HG03139 (cell line): ENCODE data around the gene NPHP4.
"Not testable (repeated sequence)": the region's sequence is repeated elsewhere in the genome, so short reads cannot be mapped to it uniquely, and the experiment has no call there.

Source experiments
- ATAC-seq: cut with Tn5 transposase; IDR thresholded peaks from one replicate; pipeline ENCODE4 v1.9.1; 2021; ENCODE audit not compliant: unreplicated experiment

Gene NPHP4

GRCh38 chr1:5936621-5937372 lies 55.4 kb downstream of the NPHP4 start:
- no peak for ATAC-seq

GRCh38 chr1:5936126-5936525 lies 56.1 kb downstream of the NPHP4 start:
- no peak for ATAC-seq

GRCh38 chr1:5935026-5935425 lies 57.2 kb downstream of the NPHP4 start:
- no peak for ATAC-seq

- no peak for ATAC-seq
Observed at GRCh38 chr1:5934058-5934884, 58.0 kb downstream of the NPHP4 start.

- ATAC-seq = no peak
Observed at GRCh38 chr1:5933676-5934057, 58.6 kb downstream of the NPHP4 start.

- no peak for ATAC-seq
Observed at GRCh38 chr1:5933050-5933449, 59.2 kb downstream of the NPHP4 start.

DNA sequence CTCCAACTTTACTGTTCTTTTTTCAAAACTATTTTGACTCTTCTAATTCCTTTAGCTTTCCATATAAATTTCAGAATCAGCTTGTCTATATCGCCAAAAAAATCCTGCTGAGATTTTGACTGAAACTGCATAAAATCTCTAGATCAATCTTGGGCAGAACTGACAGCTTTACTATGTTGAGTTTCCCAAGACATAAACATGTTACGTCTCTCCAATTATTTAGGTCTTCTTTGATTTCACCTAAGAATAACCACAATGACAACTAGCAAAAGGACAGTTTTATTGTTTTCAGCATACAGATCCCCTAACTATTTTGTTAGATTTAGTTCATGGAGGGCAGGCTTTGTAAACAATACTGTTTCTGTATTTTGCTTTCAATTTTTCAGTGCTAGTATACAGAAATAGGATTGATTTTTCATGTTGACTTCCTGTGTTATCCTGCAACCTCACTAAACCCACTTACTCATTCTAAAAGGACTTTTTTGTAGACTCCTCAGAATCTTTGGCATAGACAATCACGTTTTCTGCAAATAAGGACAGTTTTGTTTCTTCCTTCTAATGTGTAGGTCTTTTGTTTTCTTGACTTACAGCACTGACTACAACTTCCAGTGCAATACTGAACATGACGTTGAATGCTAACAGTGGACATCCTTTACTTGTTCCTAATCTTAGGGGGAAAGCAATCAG lies 63.4 kb downstream of the NPHP4 start:
- no peak for ATAC-seq

DNA sequence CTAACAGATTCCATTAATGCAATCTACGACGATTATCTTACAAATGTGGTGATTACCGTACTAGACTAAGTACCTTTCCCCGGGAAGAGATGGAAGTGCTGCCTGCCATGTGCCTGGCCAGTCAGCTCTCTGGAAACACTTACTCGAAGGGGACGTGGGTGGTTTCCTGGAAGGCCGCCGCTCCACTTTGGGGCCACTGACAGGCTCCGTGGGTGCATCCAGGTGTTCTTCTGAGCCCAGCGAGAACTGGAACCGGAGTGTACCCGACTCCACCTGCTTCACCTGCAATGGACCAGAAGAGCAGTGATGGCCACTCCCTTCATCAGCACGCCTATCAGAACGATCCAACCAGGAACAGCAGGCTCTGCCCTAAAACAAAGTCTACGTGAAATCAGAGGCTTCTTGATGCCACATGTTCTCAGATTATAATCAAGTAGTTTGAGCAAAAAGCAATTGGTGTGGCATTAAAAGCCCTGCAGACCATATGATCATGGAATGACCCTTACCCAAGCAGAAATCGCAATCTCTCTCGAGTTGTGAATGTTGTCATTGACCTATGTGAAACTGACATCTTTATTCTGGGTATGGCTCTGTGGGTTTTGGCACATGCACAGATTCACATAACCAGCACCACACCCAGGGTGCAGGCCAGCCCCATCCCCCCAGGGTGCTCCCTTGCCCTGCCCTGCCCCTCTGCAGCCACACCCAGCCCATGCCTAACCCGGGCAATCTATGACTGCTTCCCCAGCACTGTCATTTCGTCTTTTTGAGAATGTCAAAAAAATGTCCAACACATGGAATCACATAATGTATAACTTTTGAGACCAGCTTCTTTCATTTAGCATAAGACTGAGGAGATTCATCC lies 64.5 kb downstream of the NPHP4 start:
- no peak for ATAC-seq

DNA sequence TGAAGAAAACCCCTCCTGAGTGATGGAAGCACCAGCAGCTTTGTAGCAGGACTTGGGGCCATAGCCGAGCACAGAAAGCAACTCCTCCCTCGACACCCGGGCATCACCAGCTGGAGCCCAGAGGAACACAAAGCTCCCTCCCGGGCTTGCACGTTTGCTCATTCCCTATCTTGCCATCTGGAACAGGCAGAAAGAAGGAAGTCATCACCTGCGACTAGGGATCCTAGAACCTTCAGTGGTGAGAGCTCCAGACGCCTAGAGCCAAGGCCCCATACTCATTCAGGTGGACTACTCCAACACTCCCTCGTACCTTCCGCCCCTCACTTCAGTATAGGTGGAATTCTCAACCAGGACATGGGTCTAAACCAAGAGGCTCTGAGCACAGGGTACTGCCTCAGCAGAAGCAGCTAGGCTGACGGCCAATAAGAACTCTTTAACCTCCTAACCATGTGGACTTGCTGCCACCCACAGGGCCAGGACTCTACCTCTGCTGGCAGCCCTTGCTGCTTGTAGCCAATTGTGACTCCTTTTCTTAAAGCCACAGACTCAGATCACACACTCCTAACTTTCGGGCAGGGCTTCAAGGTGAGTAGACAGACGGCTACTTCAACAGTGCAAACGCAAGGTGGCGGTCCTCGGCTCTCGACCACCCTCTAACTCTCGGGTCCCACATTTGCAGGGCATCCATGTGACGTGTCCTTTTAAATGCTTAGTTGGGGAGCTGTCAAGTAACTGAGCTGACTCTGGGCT lies 65.4 kb downstream of the NPHP4 start:
- ATAC-seq = no peak

DNA sequence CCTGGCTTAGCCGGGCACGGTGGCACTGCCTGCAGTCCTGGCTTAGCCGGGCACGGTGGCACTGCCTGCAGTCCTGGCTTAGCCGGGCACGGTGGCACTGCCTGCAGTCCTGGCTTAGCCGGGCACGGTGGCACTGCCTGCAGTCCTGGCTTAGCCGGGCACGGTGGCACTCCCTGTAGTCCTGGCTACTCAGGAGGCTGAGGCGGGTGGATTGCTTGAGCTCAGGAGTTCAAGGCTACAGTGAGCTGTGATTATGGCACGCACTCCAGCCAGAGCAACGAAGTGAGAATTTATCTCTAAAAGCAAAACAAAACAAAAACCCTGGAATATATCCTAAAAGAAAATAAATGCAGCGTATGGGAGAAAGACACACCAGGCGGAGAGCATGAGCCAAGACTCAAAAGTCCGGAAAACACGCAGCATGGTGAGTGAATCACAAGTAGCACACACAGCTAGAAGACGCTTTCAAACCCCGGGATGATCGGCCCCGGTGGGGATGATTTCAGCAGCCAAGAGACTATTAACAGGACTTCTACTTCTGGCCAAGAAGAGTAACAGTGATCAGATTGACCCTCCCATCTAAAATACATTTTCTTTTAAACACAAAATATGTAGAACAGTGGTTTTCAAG lies 69.4 kb downstream of the NPHP4 start:
- ATAC-seq = not testable (repeated sequence)

- no peak for ATAC-seq
Observed at GRCh38 chr1:5921671-5922070, 70.6 kb downstream of the NPHP4 start.

GRCh38 chr1:5921129-5921528 lies 71.1 kb downstream of the NPHP4 start:
- ATAC-seq = no peak

DNA sequence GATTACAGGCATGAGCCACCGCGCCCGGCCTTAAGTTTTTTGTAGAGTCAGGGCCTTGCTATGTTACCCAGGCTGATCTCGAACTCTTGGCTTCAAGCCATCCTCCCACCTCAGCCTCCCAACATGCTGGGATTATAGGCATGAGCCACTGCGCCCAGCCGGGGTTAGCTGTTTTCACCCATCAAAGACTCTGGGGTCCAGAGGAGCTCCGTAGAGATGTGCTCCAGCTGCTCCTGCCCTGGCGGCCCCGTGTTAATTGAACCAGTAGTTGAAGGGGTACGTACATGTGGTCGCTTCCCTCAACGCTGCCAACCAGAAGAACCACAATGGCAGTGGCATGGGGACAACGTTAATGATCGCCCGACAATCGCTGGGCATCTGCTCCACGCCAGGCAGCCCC lies 72.0 kb downstream of the NPHP4 start:
- ATAC-seq = no peak

DNA sequence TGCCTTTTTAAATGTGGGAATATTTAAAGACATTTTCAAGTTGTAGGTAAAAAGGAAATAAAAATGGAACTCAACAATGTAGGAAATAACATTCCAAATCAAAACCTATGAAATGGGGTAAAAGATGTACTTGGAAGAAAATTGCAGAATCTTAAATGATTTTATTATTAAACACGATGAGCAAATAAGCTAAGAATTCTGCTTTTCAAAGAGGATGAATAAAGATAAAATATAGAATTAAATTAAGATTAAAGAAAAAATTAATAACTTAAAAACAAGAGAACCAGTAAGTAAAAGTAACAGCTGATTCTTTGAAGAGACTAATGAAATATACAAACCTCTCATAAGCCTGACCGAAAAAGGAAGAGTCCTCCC lies 74.0 kb downstream of the NPHP4 start:
- no peak for ATAC-seq

DNA sequence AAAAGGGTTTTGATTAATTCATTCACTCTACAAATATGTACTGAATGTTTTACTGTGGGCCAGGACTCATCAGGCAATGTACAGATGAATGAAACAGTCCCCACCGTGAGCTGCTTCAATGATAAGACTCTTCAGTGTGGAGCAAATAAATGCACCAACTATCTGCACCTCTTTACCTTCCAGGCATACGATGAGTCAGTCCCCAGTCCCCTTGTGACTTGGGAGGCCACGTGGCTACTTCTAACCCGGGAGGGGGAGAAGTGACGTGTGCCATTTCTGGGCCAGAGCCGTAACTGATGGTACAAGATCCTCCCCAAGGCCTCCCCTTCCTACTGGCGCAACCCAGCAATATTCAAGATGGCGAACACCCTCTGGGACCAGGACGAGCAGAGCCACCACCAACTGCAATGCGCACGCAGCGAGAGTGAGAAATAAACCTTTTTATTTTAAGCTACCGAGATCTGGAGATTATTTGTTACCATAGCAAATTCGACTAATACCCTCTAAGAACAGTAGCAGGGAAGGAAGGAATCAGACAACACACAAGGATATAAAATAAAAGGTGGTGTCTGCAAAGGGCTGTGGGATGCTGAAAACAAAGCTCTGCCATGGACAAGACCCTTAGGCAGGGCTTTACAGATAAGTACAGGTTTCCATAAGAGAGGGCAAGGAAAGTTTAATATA lies 74.5 kb downstream of the NPHP4 start:
- ATAC-seq = no peak

GRCh38 chr1:5917281-5917590 lies 75.0 kb downstream of the NPHP4 start:
- no peak for ATAC-seq

DNA sequence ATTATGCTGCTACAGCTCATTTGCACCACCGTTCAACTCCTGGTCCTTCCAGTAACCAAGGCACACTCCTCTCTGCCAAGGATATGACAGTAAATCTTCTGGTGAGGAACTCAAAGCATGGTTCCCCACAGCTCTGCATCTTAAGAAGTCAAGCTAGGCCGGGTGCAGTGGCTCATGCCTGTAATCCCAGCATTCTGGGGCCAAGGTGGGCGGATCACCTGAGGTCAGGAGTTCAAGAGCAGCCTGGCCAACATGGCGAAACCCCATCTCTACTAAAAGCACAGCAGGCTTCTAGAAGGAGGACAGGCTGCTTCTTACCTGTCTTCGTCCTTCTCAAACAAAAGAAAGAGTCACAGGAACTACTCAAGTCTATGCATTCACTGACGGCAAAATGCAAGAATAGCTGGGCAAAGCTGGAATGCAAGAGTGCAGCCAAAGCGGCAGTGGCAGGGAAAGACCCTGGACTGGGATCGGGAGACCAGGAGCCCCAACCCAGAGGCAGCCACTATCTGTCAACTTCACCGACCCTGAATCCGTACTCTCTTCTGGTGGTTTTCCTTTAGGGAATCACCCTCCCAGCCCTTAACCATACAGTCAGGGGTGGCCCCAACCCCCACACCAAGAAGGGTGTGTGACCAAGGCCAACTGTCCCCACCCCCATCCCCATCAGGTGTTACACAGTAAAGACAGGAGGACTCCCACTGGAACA lies 75.5 kb downstream of the NPHP4 start:
- ATAC-seq = no peak
